SK-N-SH treated with all-trans-retinoic acid at 6 μM for 48 hours (cell line): Measurements from ENCODE around the gene TGM3.

Experiments
- ATAC-seq: fragments of 200-7000 bp; cut with Tn5 transposase; 3 replicates; pipeline ENCODE4 v1.9.1; 2020; ENCODE audit warnings: mild to moderate bottlenecking, moderate library complexity
- ARNTL ChIP-seq: fragments of 450-650 bp; formaldehyde crosslinking; IDR thresholded peaks from 2 replicates; pipeline ENCODE4 v1.5.0; 2020; ENCODE audit warnings: low read depth, mild to moderate bottlenecking, moderate library complexity, borderline replicate concordance
- BACH2 ChIP-seq: fragments of 250-450 bp; sonication (Bioruptor Pico); IDR thresholded peaks from 2 replicates; pipeline ENCODE4 v1.9.0; 2021; ENCODE audit warnings: mild to moderate bottlenecking, borderline replicate concordance
- CSDC2 ChIP-seq: fragments of 250-450 bp; sonication (Bioruptor Pico); IDR thresholded peaks from 2 replicates; pipeline ENCODE4 v1.5.0; 2020; ENCODE audit warnings: mild to moderate bottlenecking, moderate library complexity
- GLIS3 ChIP-seq: fragments of 250-450 bp; sonication (Bioruptor Pico); IDR thresholded peaks from 2 replicates; pipeline ENCODE4 v1.5.0; 2020; ENCODE audit warnings: mild to moderate bottlenecking, moderate library complexity
- ISL1 ChIP-seq: fragments of 250-450 bp; sonication (Bioruptor Pico); IDR thresholded peaks from 2 replicates; pipeline ENCODE4 v2.1.2; 2022; ENCODE audit warnings: mild to moderate bottlenecking, moderate library complexity
- OSR1 ChIP-seq: fragments of 250-450 bp; sonication (Bioruptor Pico); IDR thresholded peaks from 2 replicates; pipeline ENCODE4 v1.8.0; 2022; ENCODE audit warnings: moderate library complexity, mild to moderate bottlenecking, inconsistent platforms
- PPARA ChIP-seq: fragments of 250-450 bp; sonication (Bioruptor Pico); IDR thresholded peaks from 2 replicates; pipeline ENCODE4 v1.5.0; 2020; ENCODE audit warnings: mild to moderate bottlenecking, borderline replicate concordance
- RARB ChIP-seq: fragments of 250-450 bp; sonication (Bioruptor Pico); IDR thresholded peaks from 2 replicates; pipeline ENCODE4 v1.8.0; 2021; ENCODE audit warnings: mild to moderate bottlenecking, moderate library complexity
- SNAI2 ChIP-seq: fragments of 250-450 bp; sonication (Bioruptor Pico); IDR thresholded peaks from 2 replicates; pipeline ENCODE4 v1.5.0; 2020; ENCODE audit warnings: mild to moderate bottlenecking, moderate library complexity
- TOX ChIP-seq: fragments of 250-450 bp; sonication (Bioruptor Pico); IDR thresholded peaks from 2 replicates; pipeline ENCODE4 v1.8.0; 2021; ENCODE audit warnings: mild to moderate bottlenecking, moderate library complexity, borderline replicate concordance
- ZC3H10 ChIP-seq: fragments of 250-450 bp; sonication (Bioruptor Pico); IDR thresholded peaks from 2 replicates; pipeline ENCODE4 v1.5.1; 2021; ENCODE audit warnings: mild to moderate bottlenecking, moderate library complexity
- ZNF565 ChIP-seq: fragments of 450-650 bp; formaldehyde crosslinking; conservative IDR thresholded peaks from 2 replicates; pipeline ENCODE4 v1.5.0; 2020; ENCODE audit warnings: low read depth, mild to moderate bottlenecking, moderate library complexity
- ZNF70 ChIP-seq: fragments of 450-650 bp; formaldehyde crosslinking; IDR thresholded peaks from 2 replicates; pipeline ENCODE4 v1.5.0; 2020; ENCODE audit warnings: mild to moderate bottlenecking, moderate library complexity
- ZNF8 ChIP-seq: fragments of 450-650 bp; formaldehyde crosslinking; IDR thresholded peaks from 2 replicates; pipeline ENCODE4 v1.5.0; 2020; ENCODE audit warnings: mild to moderate bottlenecking, moderate library complexity
- TF ChIP-seq, protein P1 (sequence below): fragments of 250-450 bp; sonication (Bioruptor Pico); IDR thresholded peaks from 2 replicates; pipeline ENCODE4 v1.5.1; 2020; ENCODE audit warnings: low read depth, mild to moderate bottlenecking, moderate library complexity
- TF ChIP-seq, protein P2 (sequence below): fragments of 250-450 bp; sonication (Bioruptor Pico); IDR thresholded peaks from 2 replicates; pipeline ENCODE4 v1.5.1; 2021; ENCODE audit warnings: mild to moderate bottlenecking, moderate library complexity
- TF ChIP-seq, protein P3 (sequence below): fragments of 250-450 bp; sonication (Bioruptor Pico); IDR thresholded peaks from 2 replicates; pipeline ENCODE4 v1.8.0; 2020; ENCODE audit warnings: mild to moderate bottlenecking, moderate library complexity, borderline replicate concordance
- TF ChIP-seq, protein P4 (sequence below): fragments of 250-450 bp; sonication (Bioruptor Pico); IDR thresholded peaks from 2 replicates; pipeline ENCODE4 v1.8.0; 2021; ENCODE audit warnings: low read depth, mild to moderate bottlenecking, moderate library complexity, borderline replicate concordance
- TF ChIP-seq, protein P5 (sequence below): fragments of 250-450 bp; sonication (Bioruptor Pico); IDR thresholded peaks from 2 replicates; pipeline ENCODE4 v1.5.0; 2020; ENCODE audit warnings: mild to moderate bottlenecking, moderate library complexity

Gene TGM3

DNA sequence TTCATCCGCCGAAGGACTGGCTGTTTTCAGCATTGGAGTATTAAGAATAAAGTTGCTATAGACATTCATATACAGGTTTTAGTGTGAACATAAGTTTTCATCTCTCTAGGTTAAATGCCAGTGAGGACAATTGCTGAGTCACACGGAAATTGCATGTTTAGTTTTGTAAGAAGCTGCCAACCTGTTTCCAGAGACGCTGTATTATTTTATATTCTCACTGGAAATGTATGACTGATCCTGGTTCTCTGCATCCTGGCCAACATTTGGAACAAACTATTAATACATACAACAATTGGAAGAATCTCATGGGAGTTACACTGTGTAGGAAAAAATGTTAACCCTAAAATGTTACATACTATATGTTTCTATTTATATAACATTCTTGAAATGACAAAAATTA, 68.2 kb downstream of the TGM3 start (continued):
- TF ChIP-seq, protein P1, sequence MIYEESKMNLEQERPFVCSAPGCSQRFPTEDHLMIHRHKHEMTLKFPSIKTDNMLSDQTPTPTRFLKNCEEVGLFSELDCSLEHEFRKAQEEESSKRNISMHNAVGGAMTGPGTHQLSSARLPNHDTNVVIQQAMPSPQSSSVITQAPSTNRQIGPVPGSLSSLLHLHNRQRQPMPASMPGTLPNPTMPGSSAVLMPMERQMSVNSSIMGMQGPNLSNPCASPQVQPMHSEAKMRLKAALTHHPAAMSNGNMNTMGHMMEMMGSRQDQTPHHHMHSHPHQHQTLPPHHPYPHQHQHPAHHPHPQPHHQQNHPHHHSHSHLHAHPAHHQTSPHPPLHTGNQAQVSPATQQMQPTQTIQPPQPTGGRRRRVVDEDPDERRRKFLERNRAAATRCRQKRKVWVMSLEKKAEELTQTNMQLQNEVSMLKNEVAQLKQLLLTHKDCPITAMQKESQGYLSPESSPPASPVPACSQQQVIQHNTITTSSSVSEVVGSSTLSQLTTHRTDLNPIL (CRISPR knock-in tag): no peak

DNA sequence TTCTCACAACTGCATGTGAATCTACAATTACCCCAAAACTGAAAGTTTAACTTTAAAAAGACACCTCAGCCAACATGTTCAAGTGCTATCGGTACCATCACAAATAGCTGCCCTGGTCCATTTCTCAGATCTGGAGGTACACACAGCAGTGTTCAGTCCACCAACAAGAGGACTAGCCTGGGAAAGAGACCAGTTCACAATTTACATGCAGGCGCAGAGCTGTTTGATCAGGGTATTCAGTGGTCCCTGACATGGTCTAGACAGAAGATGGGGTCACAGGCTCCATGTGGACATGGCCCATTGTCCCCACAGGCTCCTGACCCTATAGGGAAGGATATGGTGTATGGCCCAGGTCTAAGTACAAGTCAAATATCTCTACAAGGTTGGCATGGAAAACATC, 69.3 kb downstream of the TGM3 start:
- ATAC-seq: no peak
- TF ChIP-seq ARNTL (no peak), ZNF70 (CRISPR knock-in tag) (no peak), ZC3H10 (CRISPR knock-in tag) (no peak), ZNF565 (no peak), ISL1 (CRISPR knock-in tag) (no peak), CSDC2 (CRISPR knock-in tag) (no peak), TOX (CRISPR knock-in tag) (no peak), BACH2 (no peak), OSR1 (CRISPR knock-in tag) (no peak), SNAI2 (no peak), GLIS3 (no peak)
- TF ChIP-seq, protein P2, sequence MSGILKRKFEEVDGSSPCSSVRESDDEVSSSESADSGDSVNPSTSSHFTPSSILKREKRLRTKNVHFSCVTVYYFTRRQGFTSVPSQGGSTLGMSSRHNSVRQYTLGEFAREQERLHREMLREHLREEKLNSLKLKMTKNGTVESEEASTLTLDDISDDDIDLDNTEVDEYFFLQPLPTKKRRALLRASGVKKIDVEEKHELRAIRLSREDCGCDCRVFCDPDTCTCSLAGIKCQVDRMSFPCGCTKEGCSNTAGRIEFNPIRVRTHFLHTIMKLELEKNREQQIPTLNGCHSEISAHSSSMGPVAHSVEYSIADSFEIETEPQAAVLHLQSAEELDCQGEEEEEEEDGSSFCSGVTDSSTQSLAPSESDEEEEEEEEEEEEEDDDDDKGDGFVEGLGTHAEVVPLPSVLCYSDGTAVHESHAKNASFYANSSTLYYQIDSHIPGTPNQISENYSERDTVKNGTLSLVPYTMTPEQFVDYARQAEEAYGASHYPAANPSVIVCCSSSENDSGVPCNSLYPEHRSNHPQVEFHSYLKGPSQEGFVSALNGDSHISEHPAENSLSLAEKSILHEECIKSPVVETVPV (CRISPR knock-in tag): no peak
- TF ChIP-seq, protein P3, sequence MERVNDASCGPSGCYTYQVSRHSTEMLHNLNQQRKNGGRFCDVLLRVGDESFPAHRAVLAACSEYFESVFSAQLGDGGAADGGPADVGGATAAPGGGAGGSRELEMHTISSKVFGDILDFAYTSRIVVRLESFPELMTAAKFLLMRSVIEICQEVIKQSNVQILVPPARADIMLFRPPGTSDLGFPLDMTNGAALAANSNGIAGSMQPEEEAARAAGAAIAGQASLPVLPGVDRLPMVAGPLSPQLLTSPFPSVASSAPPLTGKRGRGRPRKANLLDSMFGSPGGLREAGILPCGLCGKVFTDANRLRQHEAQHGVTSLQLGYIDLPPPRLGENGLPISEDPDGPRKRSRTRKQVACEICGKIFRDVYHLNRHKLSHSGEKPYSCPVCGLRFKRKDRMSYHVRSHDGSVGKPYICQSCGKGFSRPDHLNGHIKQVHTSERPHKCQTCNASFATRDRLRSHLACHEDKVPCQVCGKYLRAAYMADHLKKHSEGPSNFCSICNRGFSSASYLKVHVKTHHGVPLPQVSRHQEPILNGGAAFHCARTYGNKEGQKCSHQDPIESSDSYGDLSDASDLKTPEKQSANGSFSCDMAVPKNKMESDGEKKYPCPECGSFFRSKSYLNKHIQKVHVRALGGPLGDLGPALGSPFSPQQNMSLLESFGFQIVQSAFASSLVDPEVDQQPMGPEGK (CRISPR knock-in tag): no peak
- TF ChIP-seq, protein P4, sequence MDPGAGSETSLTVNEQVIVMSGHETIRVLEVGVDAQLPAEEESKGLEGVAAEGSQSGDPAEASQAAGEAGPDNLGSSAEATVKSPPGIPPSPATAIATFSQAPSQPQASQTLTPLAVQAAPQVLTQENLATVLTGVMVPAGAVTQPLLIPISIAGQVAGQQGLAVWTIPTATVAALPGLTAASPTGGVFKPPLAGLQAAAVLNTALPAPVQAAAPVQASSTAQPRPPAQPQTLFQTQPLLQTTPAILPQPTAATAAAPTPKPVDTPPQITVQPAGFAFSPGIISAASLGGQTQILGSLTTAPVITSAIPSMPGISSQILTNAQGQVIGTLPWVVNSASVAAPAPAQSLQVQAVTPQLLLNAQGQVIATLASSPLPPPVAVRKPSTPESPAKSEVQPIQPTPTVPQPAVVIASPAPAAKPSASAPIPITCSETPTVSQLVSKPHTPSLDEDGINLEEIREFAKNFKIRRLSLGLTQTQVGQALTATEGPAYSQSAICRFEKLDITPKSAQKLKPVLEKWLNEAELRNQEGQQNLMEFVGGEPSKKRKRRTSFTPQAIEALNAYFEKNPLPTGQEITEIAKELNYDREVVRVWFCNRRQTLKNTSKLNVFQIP (CRISPR knock-in tag): no peak
- TF ChIP-seq, protein P1 (CRISPR knock-in tag): no peak
- TF ChIP-seq, protein P5, sequence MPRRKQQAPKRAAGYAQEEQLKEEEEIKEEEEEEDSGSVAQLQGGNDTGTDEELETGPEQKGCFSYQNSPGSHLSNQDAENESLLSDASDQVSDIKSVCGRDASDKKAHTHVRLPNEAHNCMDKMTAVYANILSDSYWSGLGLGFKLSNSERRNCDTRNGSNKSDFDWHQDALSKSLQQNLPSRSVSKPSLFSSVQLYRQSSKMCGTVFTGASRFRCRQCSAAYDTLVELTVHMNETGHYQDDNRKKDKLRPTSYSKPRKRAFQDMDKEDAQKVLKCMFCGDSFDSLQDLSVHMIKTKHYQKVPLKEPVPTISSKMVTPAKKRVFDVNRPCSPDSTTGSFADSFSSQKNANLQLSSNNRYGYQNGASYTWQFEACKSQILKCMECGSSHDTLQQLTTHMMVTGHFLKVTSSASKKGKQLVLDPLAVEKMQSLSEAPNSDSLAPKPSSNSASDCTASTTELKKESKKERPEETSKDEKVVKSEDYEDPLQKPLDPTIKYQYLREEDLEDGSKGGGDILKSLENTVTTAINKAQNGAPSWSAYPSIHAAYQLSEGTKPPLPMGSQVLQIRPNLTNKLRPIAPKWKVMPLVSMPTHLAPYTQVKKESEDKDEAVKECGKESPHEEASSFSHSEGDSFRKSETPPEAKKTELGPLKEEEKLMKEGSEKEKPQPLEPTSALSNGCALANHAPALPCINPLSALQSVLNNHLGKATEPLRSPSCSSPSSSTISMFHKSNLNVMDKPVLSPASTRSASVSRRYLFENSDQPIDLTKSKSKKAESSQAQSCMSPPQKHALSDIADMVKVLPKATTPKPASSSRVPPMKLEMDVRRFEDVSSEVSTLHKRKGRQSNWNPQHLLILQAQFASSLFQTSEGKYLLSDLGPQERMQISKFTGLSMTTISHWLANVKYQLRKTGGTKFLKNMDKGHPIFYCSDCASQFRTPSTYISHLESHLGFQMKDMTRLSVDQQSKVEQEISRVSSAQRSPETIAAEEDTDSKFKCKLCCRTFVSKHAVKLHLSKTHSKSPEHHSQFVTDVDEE: no peak

DNA sequence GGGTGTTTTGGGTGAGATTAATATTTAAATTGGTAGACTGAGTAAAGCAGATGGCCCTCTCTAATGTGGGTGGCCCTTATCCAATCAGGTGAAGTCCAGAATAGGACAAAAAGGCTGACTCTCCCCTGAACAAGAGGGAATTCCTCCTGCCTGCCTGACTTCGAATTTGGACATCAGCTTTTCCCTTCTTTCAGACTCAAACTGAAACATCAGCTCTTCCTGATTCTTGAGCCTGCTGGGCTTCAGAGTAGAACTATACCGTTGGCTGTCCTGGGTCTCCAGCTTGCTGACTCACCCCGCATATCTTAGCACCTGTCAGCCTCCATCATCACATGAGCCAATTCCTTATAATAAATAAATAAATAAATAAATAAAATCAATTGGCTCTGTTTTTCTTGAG, 69.9 kb downstream of the TGM3 start:
- TF ChIP-seq ZNF565 (no peak), TOX (CRISPR knock-in tag) (no peak)
- ATAC-seq: no peak

DNA sequence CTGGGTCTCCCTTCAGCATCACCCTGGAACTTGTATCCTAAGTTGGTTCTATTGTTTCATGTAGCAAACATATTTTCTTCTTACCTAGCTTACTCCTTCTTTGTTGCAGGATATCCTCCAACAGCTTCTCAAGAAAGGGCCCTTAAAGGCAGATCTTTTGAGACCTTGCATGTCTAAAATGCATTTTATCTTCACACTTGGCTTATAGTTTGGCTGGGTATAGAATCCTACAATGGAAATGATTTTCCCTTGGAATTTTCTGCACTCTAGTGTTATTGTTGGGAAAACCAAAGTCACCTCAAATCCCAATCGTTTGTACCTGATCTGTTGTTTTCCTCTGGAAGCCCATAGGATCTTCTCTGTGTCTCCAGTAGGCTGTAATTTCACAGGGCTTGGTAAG, 72.8 kb downstream of the TGM3 start:
- no peak for TF ChIP-seq ZC3H10 (CRISPR knock-in tag)
- TF ChIP-seq PPARA (CRISPR knock-in tag): no peak
- no peak for TF ChIP-seq ZNF8 (CRISPR knock-in tag)
- no peak for TF ChIP-seq ZNF70 (CRISPR knock-in tag)
- no peak for TF ChIP-seq ZNF565
- TF ChIP-seq RARB: no peak
- ATAC-seq: no peak
